Endometrial microvascular endothelial cells (primary cell): Measurements from ENCODE around the gene DRGX. TPM values are rescaled to one million over a fixed set of nuclear protein-coding genes. Genes with fewer than 3 reads are reported as not detected.

Experiments
- in situ Hi-C: cut with HindIII; loops from 2 replicates; pipeline ENCODE4 v1.10.0; 2017; ENCODE audit warnings: low sequenced_read_pairs, low pct_unique_long_range_greater_than_20kb; ENCODE audit errors: inconsistent ontology term
- total RNA-seq: library from RNA; depleted of rRNA; stranded (reverse); fragments of >200 nt; gene quantifications from one replicate; pipeline ENCODE4 v1.2.3, GENCODE V29; 2015; ENCODE audit errors: inconsistent ontology term

Gene DRGX
- total RNA-seq, 1 donor from 2014 or later: not detected

GRCh38 chr10:49409755-49410154 is 13.9 kb upstream of the DRGX start:
- in situ Hi-C loops: no loop called here

- in situ Hi-C loops: no loop called here
These were observed 12.8 kb upstream of the DRGX start for GRCh38 chr10:49408519-49409306.

- in situ Hi-C loops: no loop called here
These were observed 11.8 kb upstream of the DRGX start for GRCh38 chr10:49407552-49408137.

GRCh38 chr10:49407151-49407550 is 11.3 kb upstream of the DRGX start:
- in situ Hi-C loops: no loop called here

- in situ Hi-C loops: no loop called here
These were observed 8.5 kb upstream of the DRGX start for GRCh38 chr10:49404321-49404878.

- in situ Hi-C loops: no loop called here
These were observed 7.5 kb upstream of the DRGX start for GRCh38 chr10:49403363-49403762.

GRCh38 chr10:49400365-49400764 is 4.5 kb upstream of the DRGX start:
- in situ Hi-C loops: no loop called here

GRCh38 chr10:49398986-49399385 is 3.1 kb upstream of the DRGX start:
- in situ Hi-C loops: no loop called here

GRCh38 chr10:49398000-49398861 is 2.3 kb upstream of the DRGX start:
- in situ Hi-C loops: no loop called here

GRCh38 chr10:49397036-49397999 is 1.4 kb upstream of the DRGX start:
- in situ Hi-C loops: no loop called here

- in situ Hi-C loops: no loop called here
These were observed 744 bp upstream of the DRGX start for GRCh38 chr10:49396666-49396999.

- in situ Hi-C loops: no loop called here
These were observed 752 bp downstream of the DRGX start for GRCh38 chr10:49394933-49395740.

- in situ Hi-C loops: no loop called here
These were observed 2.1 kb downstream of the DRGX start for GRCh38 chr10:49393757-49394156.

GRCh38 chr10:49393301-49393700 is 2.6 kb downstream of the DRGX start:
- in situ Hi-C loops: no loop called here

GRCh38 chr10:49389361-49389933 is 6.4 kb downstream of the DRGX start:
- in situ Hi-C loops: no loop called here

- in situ Hi-C loops: no loop called here
These were observed 7.7 kb downstream of the DRGX start for GRCh38 chr10:49388161-49388560.

GRCh38 chr10:49387071-49387470 is 8.8 kb downstream of the DRGX start:
- in situ Hi-C loops: no loop called here
